Stimulated activated CD4-positive, alpha-beta T cell treated with anti-CD3 and anti-CD28 coated beads, Interleukin-15, amount 100 ng/mL, for 48 hours (primary cell): Measurements from ENCODE around the gene ATF7IP.
"Not testable (repeated sequence)": the region's sequence is repeated elsewhere in the genome, so short reads cannot be mapped to it uniquely, and the experiment has no call there.

Source experiments
- DNase-seq, 2 donors: peaks; one replicate each; pipeline ENCODE4 v3.0.0-alpha.2; 2020; ENCODE audit warnings: low read depth in 2 of 2

Gene ATF7IP

DNA sequence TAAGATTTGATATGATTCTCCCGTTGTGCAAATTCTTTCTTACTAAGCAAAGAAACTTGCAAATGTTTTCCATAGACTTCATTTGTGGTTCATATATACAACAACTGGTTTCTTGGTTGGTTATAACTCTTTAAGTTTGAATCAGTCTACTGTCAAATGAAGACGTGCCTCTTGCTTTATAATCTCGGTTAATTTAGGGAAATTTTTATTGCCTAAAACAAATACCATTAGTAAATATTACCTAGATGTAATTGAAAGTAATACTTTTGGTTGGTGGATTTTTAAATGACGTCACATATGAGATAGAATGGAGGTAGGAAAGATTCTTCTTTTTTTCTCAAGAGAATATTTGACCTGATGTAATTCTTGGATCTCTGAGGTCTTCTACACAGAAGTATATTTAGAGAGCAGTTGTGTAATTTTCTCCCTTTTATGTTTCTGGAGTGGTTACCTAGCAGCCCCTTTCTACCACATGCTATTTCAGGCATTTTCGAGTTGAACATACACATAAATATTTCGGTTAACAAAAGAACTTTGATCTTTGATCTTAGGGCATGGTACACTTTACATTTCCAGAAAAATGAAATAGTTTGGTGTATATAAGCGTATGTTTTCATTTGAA is 1.7 kb downstream of the ATF7IP start:
- no peak for DNase-seq

GRCh38 chr12:14369311-14369710 is 3.8 kb downstream of the ATF7IP start:
- DNase-seq = no peak

DNA sequence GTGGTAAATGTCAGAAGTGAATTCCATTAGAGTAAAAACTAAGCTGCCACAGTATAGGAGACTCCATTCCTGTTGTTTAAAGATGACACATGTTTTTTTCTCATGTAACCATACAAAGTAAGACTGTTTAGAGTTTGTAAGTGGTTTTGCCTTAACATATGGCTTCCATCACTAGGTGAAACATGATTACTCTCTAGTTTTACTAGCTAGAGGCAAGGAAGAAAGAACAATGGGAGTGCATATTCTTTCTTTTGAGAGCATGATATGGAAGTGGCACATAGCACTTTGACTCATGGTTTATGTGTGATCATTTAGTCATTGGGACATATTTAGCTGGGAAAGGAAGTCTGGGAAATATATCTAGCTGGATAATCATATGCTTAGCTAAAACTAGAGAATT is 7.7 kb downstream of the ATF7IP start:
- no peak for DNase-seq

DNA sequence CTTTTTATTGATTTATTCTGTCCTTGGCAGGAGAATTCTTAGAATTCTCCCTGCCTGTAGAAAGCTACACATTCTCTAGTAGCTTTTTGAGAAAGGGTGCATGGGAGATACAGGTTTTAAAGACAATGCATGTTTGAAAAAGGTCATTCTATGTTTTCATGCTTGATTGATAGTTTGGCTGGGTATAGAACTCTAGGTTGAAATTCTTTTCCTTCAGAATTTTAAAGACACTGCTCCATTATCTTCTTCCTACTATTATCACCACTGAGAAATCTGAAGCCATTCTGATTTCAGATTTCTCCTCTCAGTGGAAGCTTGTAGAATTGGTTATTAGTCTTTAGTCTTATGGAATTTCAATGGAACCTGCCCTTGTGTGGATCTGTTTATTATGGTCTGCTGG is 14.0 kb downstream of the ATF7IP start:
- no peak for DNase-seq

GRCh38 chr12:14384783-14385638 is 19.5 kb downstream of the ATF7IP start:
- peak; percentile 36 to 43 for DNase-seq

DNA sequence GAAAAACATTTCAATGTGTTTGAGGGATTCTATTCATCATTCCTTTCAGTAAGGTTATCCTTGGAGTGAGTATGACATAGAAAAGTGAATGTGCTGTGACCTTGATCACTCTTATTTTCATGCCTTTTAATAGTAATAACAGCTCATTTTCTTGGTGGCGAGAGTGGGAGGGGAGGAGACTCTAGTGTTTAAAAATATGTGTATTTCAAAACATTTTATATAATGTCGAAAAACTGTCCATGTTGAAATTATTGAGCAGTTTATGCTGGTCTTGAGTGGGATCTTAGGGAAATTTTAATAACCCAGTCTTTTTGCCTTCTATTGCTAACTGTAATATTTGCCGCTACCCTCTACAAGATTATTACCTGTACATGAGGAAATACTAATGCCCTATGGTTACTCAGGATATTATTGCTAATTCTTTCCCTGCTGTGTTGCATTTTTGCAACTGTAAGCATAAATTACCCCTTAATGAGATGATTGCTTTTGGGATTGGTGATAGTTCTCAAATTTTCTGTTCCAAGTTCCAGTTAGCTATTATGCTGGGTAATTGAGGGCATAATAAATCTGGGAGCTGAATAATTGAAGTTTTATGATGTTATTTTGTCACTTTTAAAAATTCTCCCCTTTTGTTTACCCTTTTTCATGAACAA is 21.9 kb downstream of the ATF7IP start:
- DNase-seq = no peak

DNA sequence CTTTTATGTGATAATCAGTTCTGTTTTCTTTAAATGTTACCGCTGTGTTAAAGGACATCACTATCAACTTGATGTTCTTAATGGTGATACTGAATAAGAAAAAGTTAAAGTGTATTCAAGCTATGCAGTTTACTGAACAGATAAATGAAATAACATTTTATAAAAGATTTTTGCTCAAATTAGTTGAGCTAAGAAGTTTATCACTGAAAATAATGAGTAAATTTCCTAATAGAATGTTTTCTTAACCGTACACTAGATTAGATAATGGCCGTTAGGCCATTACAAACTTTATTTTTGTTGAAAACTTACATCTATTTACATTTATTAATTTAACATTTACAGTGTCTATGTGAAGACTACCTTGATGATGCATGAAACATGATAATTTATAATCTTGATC is 25.0 kb downstream of the ATF7IP start:
- DNase-seq = no peak

DNA sequence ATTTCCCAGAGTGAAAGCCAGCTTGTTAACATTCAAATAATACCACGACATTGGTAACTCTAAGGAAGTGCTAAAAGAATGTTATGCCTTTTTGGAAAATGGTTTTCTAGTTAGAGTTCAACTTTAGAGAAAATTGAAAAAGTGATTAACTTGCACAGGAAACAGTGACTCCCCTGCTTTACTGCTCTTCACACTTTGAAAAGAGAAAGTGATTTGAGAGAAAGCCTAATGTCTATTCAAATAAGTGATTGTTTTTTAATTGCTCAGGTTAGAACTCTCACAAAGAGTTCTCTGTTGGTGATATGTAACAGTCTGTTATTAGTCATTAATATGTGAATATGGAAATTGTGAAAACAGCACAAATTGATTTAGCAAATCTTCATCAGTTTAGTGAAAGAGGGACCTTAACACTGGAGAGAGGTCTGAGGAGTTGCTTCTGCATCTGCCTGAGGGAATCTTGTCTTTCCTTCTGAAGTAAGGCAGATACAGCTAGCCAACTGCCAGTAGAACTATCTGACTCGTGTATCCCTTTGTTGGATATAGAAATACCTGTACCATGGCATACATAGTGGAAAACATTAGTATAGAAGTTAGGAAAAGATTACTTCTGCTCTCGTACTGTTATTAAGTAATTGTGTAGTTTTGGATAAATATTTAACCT is 25.5 kb downstream of the ATF7IP start:
- DNase-seq = no peak

DNA sequence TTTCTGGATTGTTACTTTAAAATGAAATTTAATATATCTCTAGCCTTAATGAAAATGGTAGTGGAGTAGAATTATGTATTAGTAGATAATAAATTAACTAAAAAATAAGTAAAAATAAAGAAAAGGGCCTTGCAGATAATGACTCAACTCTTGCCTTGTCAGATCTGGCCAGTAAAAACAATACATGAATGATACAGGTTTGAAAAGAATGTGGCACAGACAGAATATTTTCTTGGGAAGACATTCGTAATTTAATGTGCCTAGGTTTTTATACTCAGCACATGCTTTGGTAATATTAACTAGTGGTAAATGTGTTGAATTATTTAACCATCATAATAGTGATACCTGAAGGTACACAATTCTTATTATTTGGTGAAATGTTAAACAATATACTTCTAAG is 28.3 kb downstream of the ATF7IP start:
- DNase-seq = no peak

DNA sequence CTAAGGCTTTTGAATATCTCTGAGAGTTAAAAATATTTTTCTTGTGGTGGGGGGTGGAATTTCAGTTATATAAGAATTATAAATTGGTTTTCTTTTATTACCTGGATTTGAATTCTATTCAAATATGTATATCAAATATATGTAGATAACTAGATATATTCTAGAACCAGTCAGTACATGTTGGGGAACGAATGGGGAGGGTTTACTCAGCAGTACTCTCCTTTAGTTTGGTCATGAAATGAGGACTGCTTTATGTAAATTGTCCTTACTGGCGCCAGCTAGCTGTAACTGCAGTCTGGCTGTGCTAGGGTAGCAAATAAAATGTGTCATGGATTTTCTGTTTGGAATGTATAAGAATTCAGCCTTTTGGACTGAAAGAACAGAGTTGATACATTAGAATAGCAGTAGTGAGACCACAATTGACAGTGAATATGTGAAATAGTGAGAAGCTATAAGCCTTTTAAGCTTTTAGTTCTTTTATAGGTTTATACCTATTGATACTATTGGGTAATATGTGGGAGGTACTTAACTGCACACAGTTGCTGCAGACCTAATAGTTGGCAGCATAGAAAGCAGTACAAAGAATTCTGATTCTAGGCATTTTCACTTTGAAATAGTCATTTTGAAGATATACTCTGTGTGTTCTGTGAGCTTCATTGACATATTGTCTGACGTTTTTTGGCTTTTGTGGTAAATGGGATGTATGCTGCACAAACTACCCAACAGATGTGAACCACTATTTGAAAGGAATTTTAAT is 29.0 kb downstream of the ATF7IP start:
- DNase-seq = no peak

DNA sequence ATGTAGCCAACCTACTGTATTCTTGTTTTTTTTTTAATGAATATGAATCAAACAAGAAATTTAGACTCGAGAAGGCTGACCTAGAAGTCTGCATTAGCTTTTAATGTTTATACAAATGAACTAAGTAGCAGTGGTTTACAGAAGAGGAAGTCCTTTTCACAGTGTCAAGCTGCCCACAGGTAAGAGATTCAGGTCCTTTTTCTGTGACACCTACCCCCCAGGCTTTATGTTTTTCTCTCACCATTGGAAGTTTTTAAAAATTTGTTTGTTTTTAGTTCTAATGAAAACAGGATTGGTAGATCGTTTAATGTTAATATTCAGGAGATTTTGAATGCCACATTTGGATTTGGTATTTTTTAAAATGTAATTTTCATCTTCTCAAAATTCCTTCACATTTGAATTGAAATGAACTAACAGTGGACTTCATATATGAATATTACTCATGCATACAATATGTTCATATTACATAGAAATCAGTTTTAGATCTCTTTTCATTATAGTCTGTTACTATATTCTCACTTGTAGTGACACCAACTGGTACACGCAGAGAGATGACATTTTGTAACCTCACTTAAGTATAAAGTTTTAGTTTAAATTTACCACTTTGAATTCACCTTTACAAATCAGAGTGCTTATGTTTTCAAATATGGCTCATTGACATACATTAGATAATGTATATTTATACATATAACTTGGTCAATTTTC is 29.7 kb downstream of the ATF7IP start:
- DNase-seq = no peak

DNA sequence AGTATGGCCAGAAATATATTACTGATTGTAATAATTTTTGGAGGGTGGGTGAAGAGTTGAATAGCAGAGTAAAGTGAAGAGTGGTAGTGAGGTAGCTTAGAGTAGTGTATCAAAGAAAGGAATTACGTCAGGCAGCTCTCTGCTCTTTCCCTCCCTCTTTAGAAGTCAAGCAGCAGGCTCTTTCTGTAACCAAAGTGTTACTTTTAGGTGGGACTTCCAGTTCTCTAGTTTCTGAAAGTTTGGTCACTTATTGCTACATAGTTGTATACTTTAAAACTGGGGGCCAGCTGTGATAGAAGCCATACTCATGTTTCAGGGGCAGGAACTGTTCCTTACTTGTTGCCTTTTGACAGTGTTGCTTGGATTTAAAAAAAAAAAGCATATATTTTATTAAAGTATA is 30.6 kb downstream of the ATF7IP start:
- no peak for DNase-seq

- no peak for DNase-seq
Observed at GRCh38 chr12:14399871-14400270, 34.4 kb downstream of the ATF7IP start.

DNA sequence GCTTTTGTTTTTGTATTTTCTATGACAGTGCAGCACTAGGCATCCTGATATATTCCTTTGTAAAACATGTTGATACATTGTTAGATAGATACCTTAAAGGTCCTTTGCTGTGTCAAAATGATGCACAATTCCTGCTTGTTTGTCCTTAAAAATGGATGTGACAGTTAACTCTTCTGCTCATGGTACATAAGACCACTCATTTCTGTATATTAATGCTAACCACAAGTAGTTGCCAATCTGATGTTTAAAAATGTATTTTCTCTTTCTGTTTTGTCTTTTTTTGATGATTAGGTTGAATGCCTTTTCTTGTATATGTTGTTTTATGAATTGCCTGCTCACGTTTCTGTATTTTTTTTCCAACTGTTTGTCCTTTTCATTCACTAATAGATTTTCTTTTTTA is 35.1 kb downstream of the ATF7IP start:
- no peak for DNase-seq

DNA sequence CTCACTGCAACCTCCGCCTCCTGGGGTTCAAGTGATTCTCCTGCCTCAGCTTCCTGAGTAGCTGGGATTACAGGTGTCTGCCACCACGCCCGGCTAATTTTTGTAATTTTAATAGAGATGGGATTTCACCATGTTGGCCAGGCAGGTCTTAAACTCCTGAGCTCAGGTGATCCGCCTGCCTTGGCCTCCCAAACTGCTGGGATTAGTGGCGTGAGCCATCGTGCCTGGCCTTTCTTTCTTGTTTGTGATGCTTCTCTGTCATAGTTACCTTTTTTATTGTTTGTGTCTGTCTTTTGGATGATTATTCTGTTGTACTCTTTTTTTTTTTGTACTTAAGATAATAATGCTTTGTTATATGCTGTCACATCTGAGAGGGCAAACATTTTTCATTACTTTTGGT is 35.8 kb downstream of the ATF7IP start:
- not testable (repeated sequence) for DNase-seq

- no peak for DNase-seq
Observed at GRCh38 chr12:14402697-14403096, 37.2 kb downstream of the ATF7IP start.

DNA sequence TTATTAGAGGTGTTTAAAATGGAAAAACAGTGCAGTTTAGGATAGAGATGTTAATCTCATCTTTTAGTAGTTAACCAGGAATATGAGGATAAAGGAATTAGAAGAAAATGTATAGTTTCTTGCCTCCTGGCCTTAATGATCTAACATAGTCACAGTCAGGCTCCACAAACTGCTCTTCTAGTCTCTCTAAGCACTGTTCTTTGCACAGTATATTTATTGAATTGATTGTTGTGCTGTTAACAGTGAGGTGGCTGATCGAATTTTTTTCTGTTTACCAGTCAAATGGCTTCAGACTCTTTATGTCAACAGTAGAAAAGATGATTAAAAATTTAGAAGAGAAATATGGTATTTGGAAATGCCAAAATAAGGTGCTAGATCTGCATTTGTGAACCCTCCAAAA is 37.8 kb downstream of the ATF7IP start:
- no peak for DNase-seq

- no peak for DNase-seq
Observed at GRCh38 chr12:14403711-14404196, 38.3 kb downstream of the ATF7IP start.

DNA sequence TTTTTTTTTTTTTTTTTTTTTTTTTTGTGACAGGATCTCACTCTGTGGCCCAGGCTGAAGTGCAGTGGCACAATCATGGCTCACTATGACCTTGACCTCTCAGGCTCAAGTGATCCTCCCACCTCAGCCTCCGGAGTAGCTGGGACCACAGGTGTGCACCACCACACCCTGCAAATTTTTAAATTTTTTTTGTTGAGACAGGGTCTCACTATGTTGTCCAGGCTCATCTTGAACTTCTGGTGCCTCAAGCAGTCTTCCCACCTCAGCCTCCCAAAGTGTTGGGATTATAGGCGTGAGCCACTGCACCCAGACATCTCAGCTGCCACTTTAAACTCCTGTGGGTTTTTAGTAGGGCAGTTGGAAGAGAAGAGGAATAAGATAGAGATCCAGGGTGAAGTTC is 39.9 kb downstream of the ATF7IP start:
- not testable (repeated sequence) for DNase-seq

GRCh38 chr12:14408208-14408607 is 42.7 kb downstream of the ATF7IP start:
- no peak for DNase-seq

GRCh38 chr12:14410177-14410576 is 44.7 kb downstream of the ATF7IP start:
- no peak for DNase-seq
